Mesenchymal stem cell (in vitro differentiated cells and primary cell): ENCODE results near the gene GOLGA2.
A peak's percentile ranks its signal among the peaks of the same experiment; 100 is the strongest.

Experiments
- DNase-seq: peaks from one replicate; pipeline ENCODE4 v3.0.0-alpha.2; 2013
- H2AFZ ChIP-seq: one replicate; pipeline ENCODE4 v1.6.1; 2013; ENCODE audit warnings: low read depth, mild to moderate bottlenecking, control low read depth, inconsistent platforms, low read length, moderate library complexity
- H2AK5ac ChIP-seq: 2 replicates; pipeline ENCODE4 v1.6.1; 2013; ENCODE audit warnings: low read length, moderate library complexity, mild to moderate bottlenecking, inconsistent platforms; ENCODE audit not compliant: severe bottlenecking
- H2BK120ac ChIP-seq: one replicate; pipeline ENCODE4 v1.6.1; 2013; ENCODE audit warnings: low read depth, mild to moderate bottlenecking, inconsistent platforms, low read length, moderate library complexity
- H2BK12ac ChIP-seq, 2 experiments: one replicate each; pipeline ENCODE4 v1.6.1; 2013; ENCODE audit warnings: inconsistent platforms in 2 of 2, low read length in 2 of 2, mild to moderate bottlenecking in 2 of 2, moderate library complexity in 2 of 2, control low read depth in 1 of 2
- H2BK15ac ChIP-seq: one replicate; pipeline ENCODE4 v1.6.1; 2013; ENCODE audit warnings: mild to moderate bottlenecking, low read depth, inconsistent platforms; ENCODE audit not compliant: poor library complexity, severe bottlenecking
- H2BK5ac ChIP-seq: 2 replicates; pipeline ENCODE4 v1.6.1; 2013; ENCODE audit warnings: low read depth, mild to moderate bottlenecking, low read length, control low read depth, inconsistent platforms; ENCODE audit not compliant: poor library complexity, severe bottlenecking
- H3K14ac ChIP-seq, 2 experiments: one replicate each; pipeline ENCODE4 v1.6.1; 2013; ENCODE audit warnings: inconsistent platforms in 2 of 2, low read length in 2 of 2, control low read depth in 1 of 2, mild to moderate bottlenecking in 1 of 2, moderate library complexity in 1 of 2
- H3K18ac ChIP-seq, 2 experiments: one replicate each; pipeline ENCODE4 v1.6.1; 2013; ENCODE audit warnings: inconsistent platforms in 2 of 2, low read length in 2 of 2, control low read depth in 1 of 2, low read depth in 1 of 2, mild to moderate bottlenecking in 1 of 2
- H3K23ac ChIP-seq, 2 experiments: one replicate each; pipeline ENCODE4 v1.6.1; 2013; ENCODE audit warnings: inconsistent platforms in 2 of 2, low read length in 2 of 2, mild to moderate bottlenecking in 2 of 2, moderate library complexity in 2 of 2, control low read depth in 1 of 2
- H3K27ac ChIP-seq: 2 replicates; pipeline ENCODE4 v1.5.1; 2013; ENCODE audit warnings: mild to moderate bottlenecking, moderate library complexity, low read length, control low read depth, inconsistent platforms; ENCODE audit not compliant: poor library complexity, severe bottlenecking
- H3K27me3 ChIP-seq, 2 experiments: 2 replicates each; pipeline versions ENCODE4 v1.6.1 to v1.7.0; 2013; ENCODE audit warnings: low read length in 2 of 2, mild to moderate bottlenecking in 2 of 2, moderate library complexity in 2 of 2, control low read depth in 1 of 2, inconsistent platforms in 1 of 2; ENCODE audit not compliant: control insufficient read depth in 1 of 2, insufficient read depth in 1 of 2
- H3K36me3 ChIP-seq, 2 experiments: 2 replicates each; pipeline versions ENCODE4 v1.6.1 to v1.7.0; 2013; ENCODE audit warnings: low read length in 2 of 2, control low read depth in 1 of 2, inconsistent platforms in 1 of 2, low read depth in 1 of 2, mild to moderate bottlenecking in 1 of 2; ENCODE audit not compliant: insufficient read depth in 2 of 2, control insufficient read depth in 1 of 2
- H3K4ac ChIP-seq, 2 experiments: one replicate each; pipeline ENCODE4 v1.6.1; 2013; ENCODE audit warnings: inconsistent platforms in 2 of 2, low read length in 2 of 2, mild to moderate bottlenecking in 2 of 2, moderate library complexity in 2 of 2, control low read depth in 1 of 2, low read depth in 1 of 2
- H3K4me1 ChIP-seq: 2 replicates; pipeline ENCODE4 v1.6.1; 2013; ENCODE audit warnings: low read depth, low read length, control low read depth; ENCODE audit not compliant: control insufficient read depth, insufficient read depth
- H3K4me2 ChIP-seq: 2 replicates; pipeline ENCODE4 v1.6.1; 2013; ENCODE audit warnings: low read length, mild to moderate bottlenecking, inconsistent platforms; ENCODE audit not compliant: poor library complexity, severe bottlenecking
- H3K4me3 ChIP-seq, 2 experiments: 2 replicates each; pipeline versions ENCODE4 v1.5.1 to v1.7.0; 2013; ENCODE audit warnings: low read length in 2 of 2, mild to moderate bottlenecking in 2 of 2, control low read depth in 1 of 2, low read depth in 1 of 2; ENCODE audit not compliant: insufficient read depth in 1 of 2
- H3K79me1 ChIP-seq: replicated peaks from 2 replicates; pipeline ENCODE4 v1.6.1; 2013; ENCODE audit warnings: mild to moderate bottlenecking, control low read depth, low read length, inconsistent platforms; ENCODE audit not compliant: poor library complexity, severe bottlenecking
- H3K9ac ChIP-seq: 2 replicates; pipeline ENCODE4 v1.7.0; 2013; ENCODE audit warnings: mild to moderate bottlenecking, low read length, moderate library complexity
- H3K9me3 ChIP-seq: 2 replicates; pipeline ENCODE4 v1.7.0; 2013; ENCODE audit warnings: mild to moderate bottlenecking, low read length; ENCODE audit not compliant: control insufficient read depth
- H4K8ac ChIP-seq: one replicate; pipeline ENCODE4 v1.6.1; 2013; ENCODE audit warnings: inconsistent platforms, mild to moderate bottlenecking, low read length, moderate library complexity
- H4K91ac ChIP-seq: one replicate; pipeline ENCODE4 v1.6.1; 2013; ENCODE audit warnings: mild to moderate bottlenecking, low read length, inconsistent platforms
- WGBS: methylation state at CpG from one replicate; pipeline ENCODE4 v1.1.7; 2013; ENCODE audit warnings: mixed read lengths; 5-methylcytosine and 5-hydroxymethylcytosine counted together

The GOLGA2 gene

GRCh38 chr9:128211981-128212281, 63.9 kb downstream of the GOLGA2 start:
- Histone ChIP-seq H3K14ac (no peak overlapping the region), H2AFZ (no peak overlapping the region), H3K27ac (peak overlapping the region; percentile 94), H3K9ac (no peak overlapping the region), H2BK12ac (no peak overlapping the region), H3K4ac (no peak overlapping the region), H3K23ac (no peak overlapping the region), H3K4me3 (no peak overlapping the region), H2BK5ac (peak overlapping the region; percentile 59), H2BK120ac (no peak overlapping the region), H3K18ac (no peak overlapping the region), H3K4me1 (peaks cover 66% of the 10 kb centered on the region), H3K9me3 (no peaks in the 10 kb centered on the region), H3K36me3 (peaks cover 2 to 23% of the 10 kb centered on the region in 2 experiments), H3K4me2 (peak overlapping the region; percentile 52), H2AK5ac (peak overlapping the region; percentile 98), H4K91ac (no peak overlapping the region), H3K79me1 (peaks cover 34% of the 10 kb centered on the region), H3K27me3 (no peaks in the 10 kb centered on the region), H4K8ac (no peak overlapping the region), H2BK15ac (no peak overlapping the region)
- DNase-seq, result no peak
- WGBS, result 96% methylated on average over 2 of the region's 2 CpGs

GRCh38 chr9:128211186-128211980, 64.4 kb downstream of the GOLGA2 start:
- WGBS, result 92% methylated on average over 8 of the region's 12 CpGs
- Histone ChIP-seq H3K79me1 (peaks cover 31% of the 10 kb centered on the region), H3K4ac (no peak overlapping the region), H3K4me3 (no peak overlapping the region), H4K8ac (no peak overlapping the region), H4K91ac (no peak overlapping the region), H2BK120ac (no peak overlapping the region), H3K18ac (no peak overlapping the region), H2BK15ac (no peak overlapping the region), H2BK12ac (no peak overlapping the region), H3K27me3 (no peaks in the 10 kb centered on the region), H3K4me2 (peak overlapping the region; percentile 52), H2AK5ac (peak overlapping the region; percentile 96), H3K27ac (peak overlapping the region; percentile 94), H3K9ac (no peak overlapping the region), H2AFZ (no peak overlapping the region), H3K9me3 (no peaks in the 10 kb centered on the region), H3K4me1 (peaks cover 61% of the 10 kb centered on the region), H3K36me3 (peaks cover 2 to 23% of the 10 kb centered on the region in 2 experiments), H2BK5ac (peak overlapping the region; percentile 80), H3K14ac (no peak overlapping the region), H3K23ac (no peak overlapping the region)
- DNase-seq, result no peak

GRCh38 chr9:128208946-128209669, 66.7 kb downstream of the GOLGA2 start:
- Histone ChIP-seq H2AK5ac (peak overlapping the region; percentile 15), H2BK5ac (no peak overlapping the region), H2BK12ac (no peak overlapping the region), H3K27me3 (no peaks in the 10 kb centered on the region), H3K4me1 (peaks cover 57% of the 10 kb centered on the region), H3K18ac (no peak overlapping the region), H2BK15ac (no peak overlapping the region), H3K4ac (no peak overlapping the region), H3K4me3 (no peak overlapping the region), H4K8ac (no peak overlapping the region), H3K4me2 (no peak overlapping the region), H3K14ac (no peak overlapping the region), H4K91ac (no peak overlapping the region), H3K9me3 (no peaks in the 10 kb centered on the region), H3K36me3 (peaks cover 2 to 28% of the 10 kb centered on the region in 2 experiments), H2BK120ac (no peak overlapping the region), H2AFZ (no peak overlapping the region), H3K23ac (no peak overlapping the region), H3K79me1 (peaks cover 38% of the 10 kb centered on the region), H3K9ac (no peak overlapping the region), H3K27ac (no peak overlapping the region)
- WGBS, result 83% methylated on average over 11 of the region's 15 CpGs
- DNase-seq, result no peak

- Histone ChIP-seq H2AFZ (no peak overlapping the region), H3K9ac (no peak overlapping the region), H3K9me3 (no peaks in the 10 kb centered on the region), H3K27me3 (no peaks in the 10 kb centered on the region), H3K4me1 (peaks cover 50% of the 10 kb centered on the region), H4K8ac (no peak overlapping the region), H2BK120ac (no peak overlapping the region), H3K23ac (no peak overlapping the region), H3K4me2 (no peak overlapping the region), H2BK12ac (no peak overlapping the region), H3K14ac (no peak overlapping the region), H3K36me3 (peaks cover under 1 to 26% of the 10 kb centered on the region in 2 experiments), H3K79me1 (peaks cover 34% of the 10 kb centered on the region), H3K18ac (no peak overlapping the region), H2BK5ac (no peak overlapping the region), H4K91ac (no peak overlapping the region), H3K4me3 (no peak overlapping the region), H2BK15ac (no peak overlapping the region), H3K4ac (no peak overlapping the region), H3K27ac (no peak overlapping the region), H2AK5ac (no peak overlapping the region)
- DNase-seq, result no peak
- WGBS, result 93% methylated on average over 7 of the region's 7 CpGs
Observed at GRCh38 chr9:128208386-128208785, 67.4 kb downstream of the GOLGA2 start.
